ENCODE data around the gene PLCB1. TPM values are rescaled to one million over a fixed set of nuclear protein-coding genes. Genes with fewer than 3 reads are reported as not detected.

The PLCB1 gene
- total and polyA plus RNA-seq, 2 of the 4 experiments (the other 2 are of a cell fraction): 5.6 to 16.1 TPM

DNA sequence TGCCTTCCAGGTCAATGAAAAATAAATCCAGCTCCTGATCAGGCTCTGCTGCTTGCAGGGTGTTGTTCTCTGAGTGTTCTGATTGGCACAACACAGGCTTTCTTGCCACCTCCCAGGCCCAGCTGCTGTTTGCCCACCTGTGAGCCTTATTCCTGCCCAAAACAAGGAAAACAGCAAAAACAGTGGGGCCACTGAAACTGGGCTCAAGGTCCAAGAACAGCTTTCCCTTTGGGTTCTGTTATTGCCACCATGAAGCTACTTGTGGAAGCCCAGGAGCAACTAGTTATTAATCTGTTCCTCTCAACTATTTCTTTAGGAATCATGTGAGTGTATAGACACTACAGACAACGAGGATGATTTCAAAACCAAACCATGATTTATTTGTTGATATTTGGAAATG lies 159.1 kb downstream of the PLCB1 start:
- Histone ChIP-seq H4K20me1 (ENCODE audit: insufficient read depth, low read length) (no peaks in the 10 kb centered on the region), H3K14ac (replicated peaks; ENCODE audit: low read depth, low read length) (0 out of 2 replicates have a peak overlapping the region, but pooled peaks have one; percentile 40), H3K4me1 (ENCODE audit: control insufficient read depth, insufficient read depth, low read length) (peaks cover 4% of the 10 kb centered on the region; the same call in 1 of the 2 replicates), H3K27ac (ENCODE audit: insufficient read depth, low read length) (no peak overlapping the region), H2BK15ac (ENCODE audit: low read depth, low read length) (no peak overlapping the region), H3K27me3 (ENCODE audit: control insufficient read depth, insufficient read depth, low read length) (no peaks in the 10 kb centered on the region), H3K4ac (ENCODE audit: low read depth, low read length) (no peak overlapping the region; the same call in 1 of the 2 replicates), H3K79me1 (ENCODE audit: low read depth in 1 of 2, low read length in 2 of 2) (peaks cover 5 to 9% of the 10 kb centered on the region in 2 experiments; a peak in 3 of 4 replicates), H3K56ac (ENCODE audit: extremely low read depth, insufficient read depth, low read length) (no peak overlapping the region), H2BK5ac (ENCODE audit: low read depth, low read length, poor library complexity, severe bottlenecking) (no peak overlapping the region), H3K23ac (ENCODE audit: low read depth, low read length) (no peak overlapping the region), H3K36me3 (ENCODE audit: control insufficient read depth, insufficient read depth, low read length) (no peaks in the 10 kb centered on the region), H2AFZ (replicated peaks; ENCODE audit: low read length, poor library complexity) (no peak overlapping the region), H3K4me3 (ENCODE audit: insufficient read depth, low read depth, low read length) (no peak overlapping the region), H2AK5ac (ENCODE audit: low read depth, low read length) (0 out of 2 replicates have a peak overlapping the region, but pooled peaks have one; percentile 28), H3K9ac (ENCODE audit: low read depth, low read length) (no peak overlapping the region), H4K91ac (ENCODE audit: insufficient read depth, low read depth, low read length) (no peak overlapping the region), H3K18ac (ENCODE audit: low read depth, low read length) (no peak overlapping the region), H3K9me1 (ENCODE audit: insufficient read depth, low read length) (no peaks in the 10 kb centered on the region), H3K4me2 (ENCODE audit: low read depth, low read length) (no peak overlapping the region), H2AK9ac (replicated peaks; ENCODE audit: low read depth, low read length, poor library complexity) (no peak overlapping the region), H2BK120ac (ENCODE audit: low read depth, low read length) (no peak overlapping the region), H3K9me3 (ENCODE audit: control insufficient read depth, insufficient read depth, low read length) (no peaks in the 10 kb centered on the region), H4K5ac (ENCODE audit: low read depth, low read length) (no peak overlapping the region), H2BK20ac (ENCODE audit: low read depth, low read length) (no peak overlapping the region), H4K8ac (ENCODE audit: low read depth in 2 of 2, low read length in 2 of 2) (no peak overlapping the region)
- in situ Hi-C loops (cut with MboI; ENCODE audit: low sequenced_read_pairs): no loop called here
- ATAC-seq (ENCODE audit: low read depth) (no peak), DNase-seq (no peak)
- TF ChIP-seq MXI1 (IDR thresholded peaks at IDR 0.05; ENCODE audit: borderline replicate concordance, low read depth, low read length) (no peak), USF2 (IDR thresholded peaks at IDR 0.05; ENCODE audit: low read depth, low read length) (no peak), POLR2A (IDR thresholded peaks at IDR 0.05; ENCODE audit: low read depth, low read length) (no peak)
- TF ChIP-seq, protein P1, sequence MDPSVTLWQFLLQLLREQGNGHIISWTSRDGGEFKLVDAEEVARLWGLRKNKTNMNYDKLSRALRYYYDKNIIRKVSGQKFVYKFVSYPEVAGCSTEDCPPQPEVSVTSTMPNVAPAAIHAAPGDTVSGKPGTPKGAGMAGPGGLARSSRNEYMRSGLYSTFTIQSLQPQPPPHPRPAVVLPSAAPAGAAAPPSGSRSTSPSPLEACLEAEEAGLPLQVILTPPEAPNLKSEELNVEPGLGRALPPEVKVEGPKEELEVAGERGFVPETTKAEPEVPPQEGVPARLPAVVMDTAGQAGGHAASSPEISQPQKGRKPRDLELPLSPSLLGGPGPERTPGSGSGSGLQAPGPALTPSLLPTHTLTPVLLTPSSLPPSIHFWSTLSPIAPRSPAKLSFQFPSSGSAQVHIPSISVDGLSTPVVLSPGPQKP (IDR thresholded peaks at IDR 0.05; ENCODE audit: borderline replicate concordance, low read depth, low read length): no peak
- ChIA-PET POLR2A (ENCODE audit: unreplicated experiment) (no interaction called here), CTCF (interaction anchor here (0.6 to 0.9 kb wide), 2 partner anchors 16 to 520 kb away, joined by 4 read pairs; no protein-coding TSS in a partner anchor)
- dilution Hi-C loops (cut with HindIII; ENCODE audit: low sequenced_read_pairs, unreplicated experiment): no loop called here
- intact Hi-C loops (cut with micrococcal nuclease): no loop called here
- no CpG with 5 or more reads among the region's 1 CpG for WGBS, 2 experiments (ENCODE audit: extremely low coverage in 2 of 2, insufficient read length in 1 of 2)
- no TSS peak for BruUV-seq (replicated peaks)
